ENCODE data around the gene TTLL12.

GRCh38 chr22:43136255-43136654 lies 50.7 kb downstream of the TTLL12 start:
- TF ChIP-seq CTCF (IDR thresholded peaks at IDR 0.05) = peak; percentile 75
- no peak for TF ChIP-seq EZH2 (IDR thresholded peaks at IDR 0.05; ENCODE audit: borderline replicate concordance, insufficient read depth, low read depth, low read length, poor library complexity, severe bottlenecking)

All from B cell (primary cell).